Measurements from ENCODE around the gene TINCR. TPM values are rescaled to one million over a fixed set of nuclear protein-coding genes. Genes with fewer than 3 reads are reported as not detected.
A peak's percentile ranks its signal among the peaks of the same experiment; 100 is the strongest.

Gene TINCR
- polyA plus RNA-seq, 1 donor from 2014 or later, result 2.0 TPM

GRCh38 chr19:5562280-5562679, 5.5 kb downstream of the TINCR start:
- Histone ChIP-seq H3K9ac (ENCODE audit: low read length) (no peak overlapping the region), H3K36me3 (ENCODE audit: insufficient read depth, low read length) (no peaks in the 10 kb centered on the region), H3K4me3 (ENCODE audit: low read length) (no peak overlapping the region), H2AFZ (ENCODE audit: low read depth, low read length) (no peak overlapping the region), H3K9me3 (ENCODE audit: low read length) (no peaks in the 10 kb centered on the region), H3F3A (ENCODE audit: insufficient read depth, low read length, poor library complexity, severe bottlenecking) (no peaks in the 10 kb centered on the region), H3K9me2 (ENCODE audit: insufficient read depth, low read length) (no peaks in the 10 kb centered on the region), H3K4me2 (ENCODE audit: low read length) (no peak overlapping the region), H3K79me2 (replicated peaks; ENCODE audit: insufficient read depth, low read length) (no peaks in the 10 kb centered on the region), H3K27ac (ENCODE audit: low read length) (no peak overlapping the region), H3K27me3 (ENCODE audit: insufficient read depth, low read depth, low read length) (peaks cover 3% of the 10 kb centered on the region), H4K20me1 (ENCODE audit: insufficient read depth) (no peaks in the 10 kb centered on the region)
- TF ChIP-seq TAF1 (IDR thresholded peaks at IDR 0.05; ENCODE audit: low read depth), result no peak
- no peak for TF ChIP-seq RAD21 (conservative IDR thresholded peaks at IDR 0.05)
- TF ChIP-seq EP300 (conservative IDR thresholded peaks at IDR 0.05; ENCODE audit: poor library complexity, severe bottlenecking), result no peak

- Histone ChIP-seq H3K9me2 (ENCODE audit: insufficient read depth, low read length) (no peaks in the 10 kb centered on the region), H3F3A (ENCODE audit: insufficient read depth, low read length, poor library complexity, severe bottlenecking) (no peaks in the 10 kb centered on the region), H4K20me1 (ENCODE audit: insufficient read depth) (no peaks in the 10 kb centered on the region), H2AFZ (ENCODE audit: low read depth, low read length) (no peak overlapping the region), H3K27me3 (ENCODE audit: insufficient read depth, low read depth, low read length) (no peaks in the 10 kb centered on the region), H3K9me3 (ENCODE audit: low read length) (no peaks in the 10 kb centered on the region), H3K9ac (ENCODE audit: low read length) (no peak overlapping the region), H3K4me3 (ENCODE audit: low read length) (no peak overlapping the region), H3K36me3 (ENCODE audit: insufficient read depth, low read length) (no peaks in the 10 kb centered on the region), H3K79me2 (replicated peaks; ENCODE audit: insufficient read depth, low read length) (no peaks in the 10 kb centered on the region), H3K4me2 (ENCODE audit: low read length) (no peak overlapping the region), H3K27ac (ENCODE audit: low read length) (no peak overlapping the region)
- TF ChIP-seq EZH2 (IDR thresholded peaks at IDR 0.05; ENCODE audit: borderline replicate concordance, insufficient read depth, low read length, poor library complexity, severe bottlenecking) (no peak), SMC3 (conservative IDR thresholded peaks at IDR 0.05; ENCODE audit: poor library complexity) (no peak), CTCF (IDR thresholded peaks at IDR 0.05; ENCODE audit: poor library complexity, severe bottlenecking) (peak; percentile 61)
Observed at GRCh38 chr19:5561559-5561958, 6.2 kb downstream of the TINCR start.

GRCh38 chr19:5560156-5560555, 7.6 kb downstream of the TINCR start:
- Histone ChIP-seq H3K9me2 (ENCODE audit: insufficient read depth, low read length) (no peaks in the 10 kb centered on the region), H3F3A (ENCODE audit: insufficient read depth, low read length, poor library complexity, severe bottlenecking) (no peaks in the 10 kb centered on the region), H3K9me3 (ENCODE audit: low read length) (no peaks in the 10 kb centered on the region), H2AFZ (ENCODE audit: low read depth, low read length) (no peak overlapping the region), H3K4me3 (ENCODE audit: low read length) (no peak overlapping the region), H3K4me2 (ENCODE audit: low read length) (no peak overlapping the region), H3K79me2 (replicated peaks; ENCODE audit: insufficient read depth, low read length) (no peaks in the 10 kb centered on the region), H3K27me3 (ENCODE audit: insufficient read depth, low read depth, low read length) (no peaks in the 10 kb centered on the region), H3K9ac (ENCODE audit: low read length) (no peak overlapping the region), H4K20me1 (ENCODE audit: insufficient read depth) (no peaks in the 10 kb centered on the region), H3K27ac (ENCODE audit: low read length) (no peak overlapping the region), H3K36me3 (ENCODE audit: insufficient read depth, low read length) (no peaks in the 10 kb centered on the region)
- TF ChIP-seq EZH2 (IDR thresholded peaks at IDR 0.05; ENCODE audit: borderline replicate concordance, insufficient read depth, low read length, poor library complexity, severe bottlenecking) (no peak), CTCF (IDR thresholded peaks at IDR 0.05; ENCODE audit: poor library complexity, severe bottlenecking) (no peak), EP300 (conservative IDR thresholded peaks at IDR 0.05; ENCODE audit: poor library complexity, severe bottlenecking) (no peak), MXI1 (conservative IDR thresholded peaks at IDR 0.05; ENCODE audit: poor library complexity, severe bottlenecking) (no peak), SMC3 (conservative IDR thresholded peaks at IDR 0.05; ENCODE audit: poor library complexity) (no peak), REST (IDR thresholded peaks at IDR 0.05; ENCODE audit: borderline replicate concordance) (no peak), TAF1 (IDR thresholded peaks at IDR 0.05; ENCODE audit: low read depth) (no peak), RAD21 (conservative IDR thresholded peaks at IDR 0.05) (no peak), POLR2AphosphoS5 (IDR thresholded peaks at IDR 0.05) (no peak)

All from neural cell (in vitro differentiated cells).